ENCODE measurements around the gene THEM4. TPM values are rescaled to one million over a fixed set of nuclear protein-coding genes. Genes with fewer than 3 reads are reported as not detected.

THEM4 gene
- total RNA-seq, 1 experiment from 2014 or later: 41.4 TPM

DNA sequence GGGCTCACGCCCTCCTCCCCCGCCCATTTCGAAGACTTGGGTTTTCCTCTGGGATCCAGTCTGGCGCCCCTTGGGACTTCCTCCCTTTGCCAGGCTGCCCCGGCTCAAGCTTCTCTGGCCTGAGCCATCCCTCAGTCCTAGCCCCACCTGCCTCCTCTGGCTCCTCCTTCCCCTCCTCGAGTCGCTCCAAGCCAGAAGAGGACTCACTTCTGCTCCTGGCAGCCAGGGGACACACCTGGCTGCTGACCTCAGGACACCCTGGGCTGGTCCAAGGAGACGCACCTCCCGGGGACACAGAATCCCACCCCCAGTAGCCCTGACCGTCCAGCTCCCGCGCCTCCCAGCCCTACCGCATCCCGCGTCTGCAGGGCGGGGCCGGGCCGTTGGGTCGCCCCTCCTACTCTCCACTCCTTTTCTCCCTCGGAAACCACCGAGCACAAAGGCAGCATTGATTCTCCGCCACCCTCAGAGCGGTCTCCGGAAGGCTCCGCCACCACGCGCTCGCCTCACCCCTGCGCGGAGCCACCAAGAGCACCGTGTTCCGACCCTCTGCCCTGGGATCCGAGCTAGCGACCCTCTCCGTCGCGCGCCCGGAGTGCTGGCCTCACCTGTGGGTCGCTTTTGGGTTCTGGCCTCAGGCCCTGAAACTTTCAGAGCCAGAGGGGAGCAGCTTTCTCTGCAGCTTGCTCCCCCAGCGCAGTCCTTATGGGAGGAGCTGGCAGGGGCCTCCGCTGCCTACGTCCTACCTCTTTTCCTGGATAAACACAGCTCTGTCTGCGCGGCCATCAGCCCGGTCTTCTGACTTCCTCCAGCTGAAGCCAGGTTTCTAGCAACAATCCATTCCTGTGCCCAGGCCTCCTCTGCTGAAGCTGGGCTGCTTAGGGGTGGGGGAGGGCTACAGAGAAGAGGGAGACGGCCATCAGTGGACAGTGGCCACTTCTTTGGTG, 69.6 kb downstream of the THEM4 start, which contains the start of gene C2CD4D:
C2CD4D (minus strand) TSS at position 364 of the 947 bp plus-strand sequence. CDS start 831 bp downstream, outside the sequence.
- peak within 1 kb of the TSS; percentile 57 for H3K4me3 ChIP-seq
- peaks cover 18% of the 10 kb centered on the region; the same call in 1 of the 2 replicates for H3K79me2 ChIP-seq (ENCODE audit: low read depth)
- peak; percentile 86 to 93 for DNase-seq
- intact Hi-C loops (cut with micrococcal nuclease; ENCODE audit: unreplicated experiment): loop anchor here (1.0 to 10.0 kb wide), 6 partner anchors 69 to 555 kb away; partner anchors contain the start of genes MRPL9, THEM4 and ZNF687
- H3K9me2 ChIP-seq (ENCODE audit: insufficient read depth): no peaks in the 10 kb centered on the region
- no peaks in the 10 kb centered on the region for H3K36me3 ChIP-seq (ENCODE audit: low read depth)
- no peaks in the 10 kb centered on the region for H4K20me1 ChIP-seq (ENCODE audit: insufficient read depth)
- H2AFZ ChIP-seq: peak within 1 kb of the TSS; percentile 80
- BruUV-seq (replicated peaks): no TSS peak
- no peaks in the 10 kb centered on the region for H3K27me3 ChIP-seq (ENCODE audit: insufficient read depth, low read depth)
- no peak for TF ChIP-seq CTCF (conservative IDR thresholded peaks at IDR 0.05)
- H3K4me1 ChIP-seq (replicated peaks; ENCODE audit: insufficient read depth): peaks cover 35% of the 10 kb centered on the region
- no peaks in the 10 kb centered on the region for H3K9me3 ChIP-seq (ENCODE audit: insufficient read depth, low read depth)
- H3F3A ChIP-seq (ENCODE audit: insufficient read depth, low read depth): peaks cover 32% of the 10 kb centered on the region
- H3K27ac ChIP-seq: peak within 1 kb of the TSS; percentile 86
- H3K4me2 ChIP-seq: peak within 1 kb of the TSS; percentile 77
- POLR2A ChIA-PET (ENCODE audit: unreplicated experiment): interaction anchor here (0.5 to 1.1 kb wide), 14 partner anchors 11 to 578 kb away, joined by 3 to 46 read pairs (median 4); no protein-coding TSS in a partner anchor
- CTCF ChIA-PET: interaction anchor here (0.6 to 1.1 kb wide), 7 partner anchors 9 to 650 kb away, joined by 3 to 11 read pairs (median 4); no protein-coding TSS in a partner anchor

DNA sequence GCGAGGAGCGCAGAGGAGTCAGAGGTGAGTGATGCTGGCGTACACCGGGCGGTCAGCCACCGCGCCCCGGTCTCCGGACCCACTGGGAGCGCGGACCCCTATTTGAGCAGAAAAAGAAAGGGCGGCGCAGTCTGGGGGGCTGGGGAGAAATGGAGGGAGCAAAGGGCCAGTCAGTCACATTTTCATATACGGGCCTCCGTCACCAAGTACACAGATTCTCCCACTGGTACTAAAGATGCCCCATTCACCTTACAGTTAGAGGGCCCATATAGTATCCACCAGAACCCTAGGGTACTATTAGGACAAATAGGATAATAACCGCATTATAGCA, 70.3 kb downstream of the THEM4 start:
- no peak for TF ChIP-seq EZH2 (IDR thresholded peaks at IDR 0.05; ENCODE audit: low read depth)
- TF ChIP-seq CTCF (conservative IDR thresholded peaks at IDR 0.05): no peak
- POLR2A ChIA-PET (ENCODE audit: unreplicated experiment): interaction anchor here (0.5 to 0.6 kb wide), 3 partner anchors 11 to 577 kb away, joined by 3 to 4 read pairs (median 4); no protein-coding TSS in a partner anchor
- Histone ChIP-seq H3K9me2 (ENCODE audit: insufficient read depth) (no peaks in the 10 kb centered on the region), H3K27me3 (ENCODE audit: insufficient read depth, low read depth) (no peaks in the 10 kb centered on the region), H3F3A (ENCODE audit: insufficient read depth, low read depth) (peaks cover 32% of the 10 kb centered on the region), H3K4me2 (peak overlapping the region; percentile 77), H3K9me3 (ENCODE audit: insufficient read depth, low read depth) (no peaks in the 10 kb centered on the region), H2AFZ (peak overlapping the region; percentile 80), H3K79me2 (ENCODE audit: low read depth) (peaks cover 18% of the 10 kb centered on the region; the same call in 1 of the 2 replicates), H3K4me3 (peak overlapping the region; percentile 57), H3K36me3 (ENCODE audit: low read depth) (no peaks in the 10 kb centered on the region), H3K27ac (peak overlapping the region; percentile 86), H3K4me1 (replicated peaks; ENCODE audit: insufficient read depth) (peaks cover 35% of the 10 kb centered on the region), H4K20me1 (ENCODE audit: insufficient read depth) (no peaks in the 10 kb centered on the region)
- no peak for DNase-seq
- intact Hi-C loops (cut with micrococcal nuclease; ENCODE audit: unreplicated experiment): loop anchor here (1.0 to 10.0 kb wide), 6 partner anchors 70 to 554 kb away; partner anchors contain the start of genes MRPL9, THEM4 and ZNF687
- BruUV-seq (replicated peaks): TSS peak; percentile 68
- CTCF ChIA-PET: interaction anchor here (0.6 to 1.1 kb wide), 2 partner anchors 43 to 149 kb away, joined by 3 read pairs; no protein-coding TSS in a partner anchor
